Endothelial cell of umbilical vein (primary cell): ENCODE measurements around the gene TMEM175. TPM values are rescaled to one million over a fixed set of nuclear protein-coding genes. Genes with fewer than 3 reads are reported as not detected.

Experiments
- BruUV-seq: library from RNA; stranded (reverse); fragments of 400-500 nt; replicated peaks from 2 replicates; lab custom pipeline; 2021; lab: Mats Ljungman, UMichigan
- CTCF ChIA-PET: fragments of 300-600, 350-600 bp; sonication (Branson Sonifier 250); formaldehyde crosslinking; loops from one replicate; lab custom pipeline; 2021; ENCODE audit warnings: antibody characterized with exemption, inconsistent platforms; lab: Charles Lee
- POLR2A ChIA-PET: fragments of 300-600, 350-600 bp; sonication (Branson Sonifier 250); formaldehyde crosslinking; loops from one replicate; lab custom pipeline; 2021; ENCODE audit warnings: antibody characterized with exemption, inconsistent platforms; lab: Charles Lee
- DNase-seq: peaks from one replicate; pipeline ENCODE4 v3.0.0-alpha.2; 2011; ENCODE audit warnings: low read depth, low spot score
- FAIRE-seq: peaks from 2 replicates; lab custom pipeline; 2011; peaks lifted over from hg19 to GRCh38; lab: Jason Lieb, UNC
- H2AFZ ChIP-seq: 2 replicates; pipeline ENCODE4 v1.6.0; 2012; ENCODE audit warnings: low read depth, low read length, control low read depth, inconsistent platforms
- H3K27ac ChIP-seq: 2 replicates; pipeline ENCODE4 v1.5.1; 2011; ENCODE audit warnings: low read depth, mild to moderate bottlenecking, control low read depth, low read length, moderate library complexity; ENCODE audit not compliant: insufficient read depth
- H3K27me3 ChIP-seq, 2 experiments: 2 replicates each; pipeline versions ENCODE4 v1.6.0 to v1.6.1; 2011; ENCODE audit warnings: low read length in 2 of 2, mixed read lengths in 1 of 2; ENCODE audit not compliant: control insufficient read depth in 2 of 2, insufficient read depth in 2 of 2
- H3K36me3 ChIP-seq, 2 experiments: 2 replicates in 1 of 2; 3 replicates in 1 of 2; pipeline ENCODE4 v1.5.1; 2011; ENCODE audit warnings: low read length in 2 of 2, mild to moderate bottlenecking in 1 of 2, moderate library complexity in 1 of 2; ENCODE audit not compliant: control insufficient read depth in 2 of 2, insufficient read depth in 2 of 2; ENCODE audit errors: extremely low read depth in 1 of 2
- H3K4me1 ChIP-seq: 3 replicates; pipeline ENCODE4 v1.5.1; 2011; ENCODE audit warnings: mild to moderate bottlenecking, low read length; ENCODE audit not compliant: control insufficient read depth, insufficient read depth; ENCODE audit errors: extremely low read depth
- H3K4me2 ChIP-seq: 2 replicates; pipeline ENCODE4 v1.6.1; 2011; ENCODE audit warnings: low read length, control low read depth, mixed read lengths; ENCODE audit not compliant: insufficient read depth
- H3K4me3 ChIP-seq, 3 experiments: fragments of 200-600 bp in 1 of 3; sonication (generic), shearing (Covaris generic) in 1 of 3; replicated peaks in 1 of 3; 2 replicates each; pipeline ENCODE4 v1.5.1; 2011 to 2016; ENCODE audit warnings: control low read depth in 3 of 3, low read length in 3 of 3, mild to moderate bottlenecking in 2 of 3, inconsistent platforms in 1 of 3, low read depth in 1 of 3, moderate library complexity in 1 of 3; ENCODE audit not compliant: insufficient read depth in 1 of 3
- H3K79me2 ChIP-seq: 2 replicates; pipeline ENCODE4 v1.6.0; 2012; ENCODE audit warnings: low read length, inconsistent platforms; ENCODE audit not compliant: control insufficient read depth, insufficient read depth
- H3K9ac ChIP-seq: replicated peaks from 2 replicates; pipeline ENCODE3; 2011; ENCODE audit warnings: low read length, control low read depth; ENCODE audit not compliant: insufficient read depth; ENCODE audit errors: extremely low read depth
- H3K9me1 ChIP-seq: replicated peaks from 3 replicates; pipeline ENCODE4 v1.6.0; 2011; ENCODE audit warnings: mild to moderate bottlenecking, low read length; ENCODE audit not compliant: control insufficient read depth, insufficient read depth; ENCODE audit errors: extremely low read depth
- H3K9me3 ChIP-seq: replicated peaks from 2 replicates; pipeline ENCODE4 v1.5.1; 2012; ENCODE audit warnings: low read length, inconsistent platforms; ENCODE audit not compliant: control insufficient read depth, insufficient read depth
- H4K20me1 ChIP-seq: replicated peaks from 2 replicates; pipeline ENCODE3; 2011; ENCODE audit warnings: mild to moderate bottlenecking, low read length; ENCODE audit not compliant: control insufficient read depth, insufficient read depth; ENCODE audit errors: extremely low read depth
- CTCF ChIP-seq, 2 donors: IDR thresholded peaks; 1 replicate in 1 of 2; 2 replicates in 1 of 2; pipeline ENCODE4 v1.5.1; 2011; ENCODE audit warnings: low read length in 2 of 2, mild to moderate bottlenecking in 2 of 2, moderate library complexity in 2 of 2, control low read depth in 1 of 2, inconsistent platforms in 1 of 2, low read depth in 1 of 2; ENCODE audit not compliant: insufficient read depth in 1 of 2; ENCODE audit errors: extremely low read depth in 1 of 2
- EZH2 ChIP-seq: IDR thresholded peaks from 2 replicates; pipeline ENCODE4 v1.6.1; 2012; ENCODE audit warnings: borderline replicate concordance, low read depth, mild to moderate bottlenecking, moderate library complexity, low read length, inconsistent platforms; ENCODE audit not compliant: severe bottlenecking
- FOS ChIP-seq: IDR thresholded peaks from 2 replicates; pipeline ENCODE4 v1.6.1; 2011; ENCODE audit warnings: mild to moderate bottlenecking, low read length, moderate library complexity, borderline replicate concordance; ENCODE audit not compliant: insufficient read depth
- GATA2 ChIP-seq: IDR thresholded peaks from 2 replicates; pipeline ENCODE4 v1.7.0; 2011; ENCODE audit warnings: low read depth, mild to moderate bottlenecking, moderate library complexity, mixed read lengths, low read length; ENCODE audit not compliant: insufficient read length, insufficient read depth
- JUN ChIP-seq: IDR thresholded peaks from 2 replicates; pipeline ENCODE4 v1.6.1; 2011; ENCODE audit warnings: borderline replicate concordance, low read depth; ENCODE audit not compliant: insufficient read length, insufficient read depth
- MAX ChIP-seq: IDR thresholded peaks from 2 replicates; pipeline ENCODE4 v1.6.1; 2011; ENCODE audit not compliant: insufficient read depth, insufficient read length
- MYC ChIP-seq: IDR thresholded peaks from one replicate; pipeline ENCODE4 v1.6.1; 2011; ENCODE audit warnings: mild to moderate bottlenecking, low read depth, low read length
- POLR2A ChIP-seq: IDR thresholded peaks from 2 replicates; pipeline ENCODE4 v1.6.1; 2012; ENCODE audit warnings: low read depth, mild to moderate bottlenecking, control low read depth, low read length
- POLR2AphosphoS5 ChIP-seq: IDR thresholded peaks from 2 replicates; pipeline ENCODE4 v1.6.1; 2012; ENCODE audit warnings: low read depth, mild to moderate bottlenecking, control low read depth, low read length, moderate library complexity; ENCODE audit not compliant: insufficient read depth
- dilution Hi-C: fragments of 300-500 bp; cut with MboI; formaldehyde crosslinking; loops from one replicate; pipeline ENCODE4 v1.15.0; 2019; ENCODE audit warnings: low sequenced_read_pairs; ENCODE audit not compliant: extremely low pct_ligation_motif_present
- intact Hi-C: fragments of 100-400 bp; cut with micrococcal nuclease; formaldehyde crosslinking; loops from one replicate; pipeline ENCODE4 v1.10.0; 2022
- polyA plus RNA-seq, 4 experiments: library from polyadenylated mRNA; depleted of rRNA in 3 of 4; stranded (reverse) in 3 of 4; unstranded in 1 of 4; fragments of >200 nt; gene quantifications; 2 replicates each; pipeline versions ENCODE4 v1.2.1 to v1.2.3, GENCODE V29; 2011 to 2012; ENCODE audit warnings: missing spikeins in 1 of 4
- total RNA-seq: library from RNA; stranded (reverse); gene quantifications from 2 replicates; pipeline ENCODE4 v1.2.3, GENCODE V29; 2021

TMEM175 gene
- total and polyA plus RNA-seq, 2 donors (not counting 3 experiments of a cell fraction or from before 2014, with no cell fraction given) = 21.9 to 80.1 TPM

DNA sequence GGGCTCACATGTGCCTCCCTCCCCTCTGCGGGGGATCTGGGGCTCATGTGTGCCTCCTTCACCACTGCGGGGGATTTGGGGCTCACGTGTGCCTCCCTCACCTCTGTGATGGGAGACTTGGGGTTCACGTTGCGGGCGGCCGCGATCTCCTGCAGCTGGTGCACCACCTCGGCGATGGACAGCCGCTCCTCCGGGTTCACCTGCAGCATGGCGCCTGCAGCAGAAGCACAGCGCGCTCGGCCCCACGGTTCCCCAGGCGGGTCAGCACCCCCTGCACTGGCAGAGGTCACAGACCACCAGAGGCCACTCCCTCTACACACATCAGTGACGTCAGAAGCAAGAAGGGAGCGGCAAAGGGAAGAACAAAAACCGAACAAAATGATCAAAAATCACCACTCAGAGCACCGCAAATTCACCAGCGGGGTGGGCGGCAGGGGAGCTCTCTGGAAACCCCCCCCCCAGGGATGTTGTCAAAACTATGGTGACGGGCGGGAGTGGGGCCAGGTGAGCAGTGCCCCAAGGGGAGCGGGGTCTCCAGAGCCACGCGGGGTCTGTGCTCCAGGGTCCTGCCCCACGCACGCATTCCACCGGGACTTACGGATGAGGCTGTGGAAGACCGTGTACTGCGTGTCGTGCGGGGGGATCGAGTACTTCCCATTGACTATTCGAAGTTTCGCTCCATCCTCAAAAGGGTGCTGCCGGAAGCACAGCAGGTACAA, 38.8 kb upstream of the TMEM175 start:
- no peak for TF ChIP-seq EZH2
- no peak for TF ChIP-seq MYC
- no peak for TF ChIP-seq POLR2A
- TF ChIP-seq FOS = no peak
- TF ChIP-seq CTCF (IDR thresholded peaks at IDR 0.05; ENCODE audit: extremely low read depth in 1 of 2, insufficient read depth in 1 of 2, low read depth in 1 of 2, low read length in 2 of 2) = no peak
- TF ChIP-seq GATA2 = no peak
- no peak for TF ChIP-seq MAX
- no peak for TF ChIP-seq POLR2AphosphoS5
- no peak for TF ChIP-seq JUN
- Histone ChIP-seq H3K4me1 (no peaks in the 10 kb centered on the region), H3K4me2 (no peak overlapping the region), H2AFZ (no peak overlapping the region), H3K36me3 (peaks cover 0 to 34% of the 10 kb centered on the region in 2 experiments), H3K79me2 (no peaks in the 10 kb centered on the region), H3K9me1 (no peaks in the 10 kb centered on the region), H3K4me3 (no peak overlapping the region), H3K27ac (no peak overlapping the region), H3K27me3 (no peaks in the 10 kb centered on the region), H3K9ac (no peak overlapping the region), H4K20me1 (no peaks in the 10 kb centered on the region), H3K9me3 (no peaks in the 10 kb centered on the region)
- dilution Hi-C loops = no loop called here
- FAIRE-seq (no peak), DNase-seq (no peak)
- intact Hi-C loops = no loop called here
- no TSS peak for BruUV-seq
- ChIA-PET CTCF (no interaction called here), POLR2A (no interaction called here)
